ENCODE data around the gene ATP6V1G3. TPM values are rescaled to one million over a fixed set of nuclear protein-coding genes. Genes with fewer than 3 reads are reported as not detected.

The ATP6V1G3 gene
- polyA plus RNA-seq, 1 experiment, result not detected

DNA sequence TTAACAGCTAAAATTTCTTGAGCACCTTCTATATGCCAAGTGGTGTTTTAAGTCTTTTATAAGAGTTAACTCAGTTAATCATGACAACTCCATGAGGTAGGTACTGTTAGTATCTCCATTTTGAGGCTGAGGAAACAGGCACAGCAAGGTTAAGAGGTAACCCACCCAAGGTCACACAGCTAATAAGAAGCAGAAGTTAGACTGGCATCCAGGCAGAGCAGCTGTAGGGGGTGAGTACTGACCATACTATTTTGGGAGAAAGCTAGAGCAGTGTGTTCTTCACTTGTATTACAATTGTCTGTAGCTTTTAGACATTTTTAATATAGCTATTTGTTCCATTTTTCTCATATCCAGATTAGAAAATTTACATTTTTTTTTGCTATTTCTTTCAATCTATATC, 4.8 kb downstream of the ATP6V1G3 start:
- no peak overlapping the region for H3K4me3 ChIP-seq (ENCODE audit: low read depth, low read length)
- no peak for DNase-seq (ENCODE audit: low read depth)
- ChIA-PET POLR2A (no interaction called here), CTCF (interaction anchor here (1.0 kb wide), 1 partner anchor 40 kb away, joined by 3 read pairs; no protein-coding TSS in a partner anchor)
- H3K36me3 ChIP-seq (ENCODE audit: control insufficient read depth, insufficient read depth, low read length), result no peaks in the 10 kb centered on the region
- no peaks in the 10 kb centered on the region for H3K27me3 ChIP-seq (ENCODE audit: control insufficient read depth, insufficient read depth, low read length)
- TF ChIP-seq, protein P1, sequence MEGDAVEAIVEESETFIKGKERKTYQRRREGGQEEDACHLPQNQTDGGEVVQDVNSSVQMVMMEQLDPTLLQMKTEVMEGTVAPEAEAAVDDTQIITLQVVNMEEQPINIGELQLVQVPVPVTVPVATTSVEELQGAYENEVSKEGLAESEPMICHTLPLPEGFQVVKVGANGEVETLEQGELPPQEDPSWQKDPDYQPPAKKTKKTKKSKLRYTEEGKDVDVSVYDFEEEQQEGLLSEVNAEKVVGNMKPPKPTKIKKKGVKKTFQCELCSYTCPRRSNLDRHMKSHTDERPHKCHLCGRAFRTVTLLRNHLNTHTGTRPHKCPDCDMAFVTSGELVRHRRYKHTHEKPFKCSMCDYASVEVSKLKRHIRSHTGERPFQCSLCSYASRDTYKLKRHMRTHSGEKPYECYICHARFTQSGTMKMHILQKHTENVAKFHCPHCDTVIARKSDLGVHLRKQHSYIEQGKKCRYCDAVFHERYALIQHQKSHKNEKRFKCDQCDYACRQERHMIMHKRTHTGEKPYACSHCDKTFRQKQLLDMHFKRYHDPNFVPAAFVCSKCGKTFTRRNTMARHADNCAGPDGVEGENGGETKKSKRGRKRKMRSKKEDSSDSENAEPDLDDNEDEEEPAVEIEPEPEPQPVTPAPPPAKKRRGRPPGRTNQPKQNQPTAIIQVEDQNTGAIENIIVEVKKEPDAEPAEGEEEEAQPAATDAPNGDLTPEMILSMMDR (IDR thresholded peaks at IDR 0.05; ENCODE audit: insufficient read depth, low read depth, low read length), result no peak

DNA sequence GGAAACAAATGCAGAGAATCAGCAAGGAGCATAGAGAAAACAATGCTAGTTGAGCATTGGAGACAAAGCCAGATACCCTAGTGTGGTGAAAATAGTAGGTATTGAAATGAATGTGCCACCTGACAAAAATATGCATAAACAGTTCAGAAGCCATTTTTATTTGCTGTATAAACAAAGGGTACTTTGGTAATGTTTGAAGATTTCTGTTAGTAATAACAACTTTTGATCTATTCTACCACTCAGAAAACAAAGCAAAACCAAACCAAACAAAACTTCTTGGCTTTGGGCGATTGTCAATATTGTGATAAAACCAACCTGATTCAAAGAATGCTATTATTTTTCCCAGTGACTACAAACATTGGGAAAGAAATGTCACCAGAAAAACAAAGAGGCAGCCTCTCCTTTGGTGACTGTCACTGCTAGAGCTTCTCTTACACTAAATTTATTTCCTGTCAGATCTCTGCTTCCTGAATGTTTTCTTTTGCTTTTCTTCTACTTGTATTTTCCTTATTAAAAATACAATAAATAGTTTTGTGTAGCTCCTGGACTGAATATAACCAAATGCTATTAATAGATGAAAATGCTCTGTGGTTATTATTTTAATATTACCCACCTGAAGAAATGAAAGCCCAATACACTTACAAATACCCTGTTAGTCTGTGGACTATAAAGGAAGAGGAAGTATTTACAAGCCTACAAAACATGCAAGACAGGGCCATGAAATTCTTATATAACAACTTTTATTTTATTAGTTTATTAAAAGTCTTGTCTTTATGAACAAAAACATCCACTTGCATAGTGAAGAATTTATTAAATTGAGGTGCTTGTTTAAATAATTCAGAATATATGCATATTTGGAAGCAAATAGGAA, 5.7 kb downstream of the ATP6V1G3 start:
- ChIA-PET CTCF (interaction anchor here (1.0 kb wide), 1 partner anchor 10 kb away, joined by 3 read pairs; no protein-coding TSS in a partner anchor), POLR2A (no interaction called here)
- TF ChIP-seq, protein P1 (IDR thresholded peaks at IDR 0.05; ENCODE audit: insufficient read depth, low read depth, low read length), result no peak
- no peaks in the 10 kb centered on the region for H3K36me3 ChIP-seq (ENCODE audit: control insufficient read depth, insufficient read depth, low read length)
- no peaks in the 10 kb centered on the region for H3K27me3 ChIP-seq (ENCODE audit: control insufficient read depth, insufficient read depth, low read length)
- no peak for DNase-seq (ENCODE audit: low read depth)
- H3K4me3 ChIP-seq (ENCODE audit: low read depth, low read length), result no peak overlapping the region

DNA sequence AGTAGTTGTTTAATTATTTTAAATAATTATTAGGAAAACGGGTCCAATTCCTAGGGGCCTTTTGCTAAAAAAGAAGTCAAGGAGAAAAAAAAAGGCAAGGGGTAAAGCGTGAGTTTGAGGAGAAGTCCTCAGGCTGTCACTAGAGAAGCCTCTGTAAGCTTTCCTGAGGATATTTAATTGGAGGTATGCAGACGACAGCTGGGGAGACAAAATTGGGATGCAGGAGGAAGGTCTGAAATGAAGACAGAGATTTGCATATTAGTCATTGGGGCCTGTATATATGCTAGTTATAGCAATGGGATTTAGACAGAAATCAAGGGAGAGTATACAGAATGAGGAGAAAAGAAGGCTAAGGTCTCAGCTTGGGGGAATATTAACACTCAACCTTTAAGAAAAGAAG, 8.6 kb downstream of the ATP6V1G3 start:
- Histone ChIP-seq H3K27me3 (ENCODE audit: control insufficient read depth, insufficient read depth, low read length) (no peaks in the 10 kb centered on the region), H3K4me3 (ENCODE audit: low read depth, low read length) (no peak overlapping the region), H3K36me3 (ENCODE audit: control insufficient read depth, insufficient read depth, low read length) (no peaks in the 10 kb centered on the region)
- no peak for DNase-seq (ENCODE audit: low read depth)
- TF ChIP-seq, protein P1 (IDR thresholded peaks at IDR 0.05; ENCODE audit: insufficient read depth, low read depth, low read length), result no peak
- CTCF ChIA-PET, result interaction anchor here (0.6 kb wide), 1 partner anchor 48 kb away, joined by 4 read pairs; no protein-coding TSS in a partner anchor
- POLR2A ChIA-PET, result no interaction called here

DNA sequence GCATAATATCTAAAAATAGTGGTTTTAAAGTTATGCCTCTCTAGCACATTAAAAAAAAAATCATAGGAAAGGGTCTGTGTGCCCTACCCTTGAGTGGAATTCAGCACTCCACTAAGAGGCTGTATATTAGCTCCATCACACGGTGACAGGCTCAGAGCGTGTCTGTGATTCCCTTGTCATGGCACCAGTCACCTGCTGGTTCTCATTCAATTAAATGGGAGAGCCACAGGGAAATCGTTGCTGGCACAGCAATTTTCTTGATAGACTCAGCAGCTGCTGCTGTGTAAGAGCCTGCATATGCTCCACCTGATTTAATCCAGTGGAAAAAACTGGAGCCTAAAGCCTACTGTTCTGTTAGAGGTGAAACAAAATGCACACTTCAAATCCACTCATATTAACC, 9.5 kb downstream of the ATP6V1G3 start:
- H3K36me3 ChIP-seq (ENCODE audit: control insufficient read depth, insufficient read depth, low read length), result no peaks in the 10 kb centered on the region
- TF ChIP-seq, protein P1 (IDR thresholded peaks at IDR 0.05; ENCODE audit: insufficient read depth, low read depth, low read length), result no peak
- no peak overlapping the region for H3K4me3 ChIP-seq (ENCODE audit: low read depth, low read length)
- no peaks in the 10 kb centered on the region for H3K27me3 ChIP-seq (ENCODE audit: control insufficient read depth, insufficient read depth, low read length)
- DNase-seq (ENCODE audit: low read depth), result no peak
- POLR2A ChIA-PET, result no interaction called here
- CTCF ChIA-PET, result no interaction called here

DNA sequence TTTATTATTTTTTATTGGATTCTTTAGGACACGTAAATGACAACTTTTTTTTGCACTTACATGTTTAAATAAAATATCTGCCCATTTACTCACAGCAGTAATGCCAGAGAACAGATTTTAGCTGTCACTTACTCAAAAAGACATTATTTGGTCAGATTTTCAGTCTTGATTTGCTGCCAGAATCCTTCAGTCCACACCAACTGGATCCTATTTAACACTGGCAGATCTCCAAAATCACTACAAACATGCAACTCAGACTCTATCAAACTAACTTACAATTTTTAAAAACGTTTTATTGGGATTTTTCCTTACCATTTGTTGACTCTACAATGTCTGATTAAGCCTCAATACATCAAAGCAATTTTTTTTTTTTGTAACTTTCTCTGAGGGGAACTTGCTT, 11.1 kb downstream of the ATP6V1G3 start:
- POLR2A ChIA-PET, result interaction anchor here (0.5 kb wide), 1 partner anchor 303 kb away, joined by 7 read pairs; no protein-coding TSS in a partner anchor
- no peaks in the 10 kb centered on the region for H3K27me3 ChIP-seq (ENCODE audit: control insufficient read depth, insufficient read depth, low read length)
- H3K36me3 ChIP-seq (ENCODE audit: control insufficient read depth, insufficient read depth, low read length), result no peaks in the 10 kb centered on the region
- TF ChIP-seq, protein P1 (IDR thresholded peaks at IDR 0.05; ENCODE audit: insufficient read depth, low read depth, low read length), result no peak
- DNase-seq (ENCODE audit: low read depth), result peak; percentile 55
- no peak overlapping the region for H3K4me3 ChIP-seq (ENCODE audit: low read depth, low read length)
- CTCF ChIA-PET, result interaction anchor here (0.7 kb wide), 1 partner anchor 13 kb away, joined by 3 read pairs; no protein-coding TSS in a partner anchor
